A549 treated with AZD2906 at 1 μM for 4 hours (cell line): ENCODE data around the gene THAP8. TPM values are rescaled to one million over a fixed set of nuclear protein-coding genes. Genes with fewer than 3 reads are reported as not detected.

ENCODE experiments used
- total RNA-seq: library from RNA; stranded (reverse); fragments of 200-300 nt; extraction: Qiagen RNA extraction; gene quantifications from 5 replicates; pipeline ENCODE4 v1.2.3, GENCODE V29; 2022

The THAP8 gene, protein sequence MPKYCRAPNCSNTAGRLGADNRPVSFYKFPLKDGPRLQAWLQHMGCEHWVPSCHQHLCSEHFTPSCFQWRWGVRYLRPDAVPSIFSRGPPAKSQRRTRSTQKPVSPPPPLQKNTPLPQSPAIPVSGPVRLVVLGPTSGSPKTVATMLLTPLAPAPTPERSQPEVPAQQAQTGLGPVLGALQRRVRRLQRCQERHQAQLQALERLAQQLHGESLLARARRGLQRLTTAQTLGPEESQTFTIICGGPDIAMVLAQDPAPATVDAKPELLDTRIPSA
- total RNA-seq, result 5.3 to 8.4 TPM (median 7.5 TPM) in 5 replicates

DNA sequence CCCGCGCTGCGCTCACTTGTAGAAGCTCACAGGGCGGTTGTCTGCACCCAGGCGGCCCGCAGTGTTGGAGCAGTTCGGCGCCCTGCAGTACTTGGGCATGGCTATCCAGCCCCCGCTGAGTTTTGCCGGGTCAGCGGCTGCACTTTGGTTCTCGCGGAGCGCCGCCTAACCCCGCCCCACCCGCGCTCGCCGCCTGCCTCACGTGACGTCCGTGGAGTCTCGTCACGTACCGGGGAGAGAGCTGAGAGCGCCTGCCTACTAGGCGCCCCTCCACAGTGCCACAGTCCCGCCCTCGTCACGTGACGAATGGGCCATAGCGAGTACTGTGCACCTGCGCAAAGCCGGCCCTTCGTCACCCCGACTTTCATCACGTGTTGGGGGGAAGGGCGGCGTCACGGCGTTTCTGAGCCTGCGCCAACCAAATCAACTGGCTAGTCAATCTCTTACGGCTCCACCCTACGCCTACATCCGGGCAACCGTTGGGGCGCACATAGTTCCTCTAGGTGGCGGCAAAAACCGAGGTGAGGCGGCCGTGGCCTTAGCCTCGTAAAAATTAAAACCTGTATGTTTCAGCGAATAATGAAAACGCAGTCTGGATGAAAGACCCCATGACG is at the start of gene THAP8:
Gene THAP8, minus strand, starts transcription at position 167 of the 614 bp plus-strand sequence. Its CDS starts 68 bp downstream, at position 99.

DNA sequence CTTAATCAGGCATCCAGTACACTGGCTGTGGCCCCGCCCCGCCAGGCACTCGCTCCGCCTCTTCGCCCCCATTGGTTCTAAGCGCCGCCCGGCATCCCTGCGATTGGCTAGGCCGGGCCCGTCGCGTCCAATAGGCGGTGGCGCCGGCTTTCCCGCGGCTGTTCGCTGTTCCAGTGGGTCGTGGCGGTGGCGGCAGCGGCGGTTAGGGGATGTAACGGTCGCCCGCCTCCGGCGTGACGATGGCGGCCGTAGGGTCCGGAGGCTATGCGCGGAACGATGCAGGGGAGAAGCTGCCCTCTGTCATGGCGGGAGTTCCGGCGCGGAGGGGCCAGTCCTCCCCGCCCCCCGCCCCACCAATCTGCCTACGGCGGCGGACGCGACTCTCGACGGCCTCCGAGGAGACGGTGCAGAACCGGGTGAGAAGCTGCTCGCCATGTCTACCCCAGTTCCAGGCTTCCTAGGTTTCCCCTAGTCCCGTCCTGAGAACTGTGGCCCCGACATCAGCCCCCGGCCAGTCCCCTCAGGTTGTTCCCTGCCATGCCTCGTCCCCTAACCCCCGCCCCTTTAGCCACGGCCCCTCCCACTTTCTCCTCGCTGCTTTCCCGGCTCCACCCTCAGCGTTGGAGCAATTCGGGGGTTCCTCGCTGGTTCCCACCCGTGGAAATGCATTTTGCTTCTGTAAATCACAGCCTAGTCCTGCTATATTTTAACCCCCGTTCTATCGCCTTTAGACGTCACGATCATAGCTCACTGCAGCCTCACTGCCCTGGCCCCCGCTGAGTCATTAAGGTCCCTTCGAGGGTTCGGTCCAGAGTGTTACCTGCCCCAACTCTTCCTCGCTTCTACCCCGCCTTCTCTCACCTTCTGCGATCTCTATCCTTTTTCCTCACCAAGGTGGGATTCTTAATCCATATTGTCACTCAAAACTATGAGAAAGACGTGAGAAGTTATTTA is 925 bp upstream of the THAP8 start, which contains the start of gene WDR62:
Gene WDR62, plus strand, starts transcription at position 165 of the 954 bp plus-strand sequence. Its CDS starts 75 bp downstream, at position 240.

GRCh38 chr19:36032251-36033104 is 21.6 kb downstream of the THAP8 start, which contains the start of gene CLIP3:
TSS of gene CLIP3 (minus strand) at chr19:36032873. CDS start at chr19:36032357, 516 bp downstream.

GRCh38 chr19:36014012-36014924 is 39.8 kb downstream of the THAP8 start, which contains the start of gene ALKBH6:
TSS of gene ALKBH6 (minus strand) at chr19:36014213. CDS start at chr19:36013397, 816 bp downstream.

DNA sequence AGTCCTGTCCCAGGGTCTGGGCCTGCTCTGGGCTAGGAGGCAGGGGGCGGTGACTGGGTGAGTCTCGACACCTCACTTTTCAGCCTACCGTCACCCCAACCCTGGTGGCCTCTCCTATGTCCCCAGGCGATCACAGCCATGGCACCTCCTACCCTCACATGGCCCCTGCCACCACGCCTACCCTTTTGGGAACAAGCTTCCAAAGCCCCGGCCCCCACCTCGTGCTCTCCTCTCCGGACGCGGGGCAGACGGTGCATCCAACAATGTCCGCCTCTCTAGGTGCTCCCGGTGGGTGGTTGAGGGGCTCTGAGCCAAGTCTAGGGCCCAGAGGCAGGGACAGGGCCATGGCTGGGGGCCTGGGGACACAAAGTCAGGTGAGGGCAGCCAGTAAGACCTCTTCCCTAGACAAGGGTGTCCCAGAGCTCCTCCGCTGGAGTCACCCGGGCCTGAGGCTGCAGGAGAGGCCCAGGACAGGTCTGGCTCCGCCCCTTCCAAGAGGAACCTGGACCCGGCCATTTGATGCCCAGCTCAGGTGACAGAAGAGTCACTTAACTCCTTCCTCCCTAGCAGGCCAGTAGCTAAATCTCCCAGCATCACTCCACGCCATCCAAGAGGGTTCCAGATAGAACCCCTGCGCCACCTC is 45.6 kb downstream of the THAP8 start, which contains the start of gene SYNE4:
Gene SYNE4, minus strand, starts transcription at position 478 of the 643 bp plus-strand sequence. Its CDS starts 132 bp downstream, at position 346.

DNA sequence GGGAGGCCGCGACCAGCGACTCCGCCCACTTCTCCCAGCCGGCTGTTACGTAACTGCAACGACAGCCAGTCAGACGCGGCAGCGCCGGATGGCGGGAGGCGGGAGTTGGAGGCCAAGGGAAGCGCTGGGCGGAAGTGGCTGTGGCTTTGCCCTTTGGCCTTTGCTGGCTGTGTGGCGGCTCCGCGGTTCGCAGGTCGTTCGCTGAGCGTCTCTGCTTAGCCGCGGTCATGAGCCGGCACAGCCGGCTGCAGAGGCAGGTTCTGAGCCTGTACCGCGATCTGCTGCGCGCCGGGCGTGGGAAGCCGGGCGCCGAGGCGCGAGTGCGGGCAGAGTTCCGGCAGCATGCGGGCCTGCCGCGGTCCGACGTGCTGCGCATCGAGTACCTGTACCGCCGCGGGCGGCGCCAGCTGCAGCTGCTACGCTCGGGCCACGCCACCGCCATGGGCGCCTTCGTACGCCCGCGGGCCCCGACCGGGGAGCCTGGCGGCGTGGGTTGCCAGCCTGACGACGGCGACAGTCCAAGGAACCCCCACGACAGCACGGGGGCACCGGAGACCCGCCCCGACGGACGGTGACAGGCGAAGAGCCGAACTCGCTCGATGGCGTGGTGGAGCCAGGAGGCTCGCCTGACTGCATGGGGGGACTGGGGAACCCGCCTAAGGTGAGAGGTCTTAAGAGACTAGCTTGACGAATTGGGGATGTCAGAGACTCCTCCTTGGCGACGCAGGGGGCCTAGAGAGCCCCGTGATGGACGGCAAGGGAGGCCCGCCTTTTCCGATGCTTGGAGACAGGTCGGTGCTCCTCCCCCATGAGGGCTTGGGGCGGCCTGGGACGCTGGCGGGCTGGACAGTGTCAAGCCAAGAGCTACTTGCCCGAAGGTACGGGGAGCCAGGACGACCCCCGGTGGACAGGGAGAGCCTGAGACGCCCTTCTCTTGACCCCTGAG is 58.8 kb downstream of the THAP8 start, which contains the start of gene SDHAF1:
Gene SDHAF1, plus strand, starts transcription at position 141 of the 946 bp plus-strand sequence. Its CDS starts 87 bp downstream, at position 228.

Other genes with a start within 250 kb of the THAP8 start
- gene PRODH2, start 241.4 kb downstream of the THAP8 start, total RNA-seq, result 0.14 to 0.56 TPM (median 0.23 TPM) in 5 replicates
- gene NPHS1, start 201.8 kb downstream of the THAP8 start, total RNA-seq, result 0.34 to 0.71 TPM (median 0.49 TPM) in 5 replicates
- 0.39 to 0.59 TPM (median 0.44 TPM) in 5 replicates for gene KIRREL2, start 197.4 kb downstream of the THAP8 start, total RNA-seq
- gene APLP1, start 185.7 kb downstream of the THAP8 start, total RNA-seq, result 70.1 to 97.9 TPM (median 93.9 TPM) in 5 replicates
- gene NFKBID, start 153.7 kb downstream of the THAP8 start, total RNA-seq, result 4.9 to 7.5 TPM (median 5.7 TPM) in 5 replicates
- gene HCST, start 151.8 kb downstream of the THAP8 start, total RNA-seq, result 0.29 to 0.75 TPM (median 0.53 TPM) in 4 of 5 replicates, not detected in the other
- gene TYROBP, start 146.0 kb downstream of the THAP8 start, total RNA-seq, result not detected in 5 replicates
- 20.1 to 27.8 TPM (median 23.2 TPM) in 5 replicates for gene LRFN3, start 117.9 kb downstream of the THAP8 start, total RNA-seq
- gene SDHAF1, start 59.1 kb downstream of the THAP8 start, total RNA-seq, result 32.3 to 50.8 TPM (median 46.9 TPM) in 5 replicates
- gene SYNE4, start 45.5 kb downstream of the THAP8 start, total RNA-seq, result 0.04 to 0.50 TPM (median 0.25 TPM) in 5 replicates
- gene ALKBH6, start 40.1 kb downstream of the THAP8 start, total RNA-seq, result 23.0 to 25.8 TPM (median 24.4 TPM) in 5 replicates
- 0.46 to 1.3 TPM (median 0.78 TPM) in 5 replicates for gene CLIP3, start 21.4 kb downstream of the THAP8 start, total RNA-seq
- gene WDR62, start 612 bp upstream of the THAP8 start, total RNA-seq, result 21.3 to 28.1 TPM (median 25.4 TPM) in 5 replicates
- 0.19 to 0.32 TPM (median 0.29 TPM) in 4 of 5 replicates, not detected in the other for gene OVOL3, start 56.9 kb upstream of the THAP8 start, total RNA-seq
- 225 to 266 TPM (median 251 TPM) in 5 replicates for gene POLR2I, start 60.6 kb upstream of the THAP8 start, total RNA-seq
- 435 to 567 TPM (median 554 TPM) in 5 replicates for gene TBCB, start 61.2 kb upstream of the THAP8 start, total RNA-seq
- gene CAPNS1, start 85.8 kb upstream of the THAP8 start, total RNA-seq, result 1,516 to 2,255 TPM (median 2,139 TPM) in 5 replicates
- gene COX7A1, start 98.2 kb upstream of the THAP8 start, total RNA-seq, result not detected in 5 replicates
- 3.7 to 4.9 TPM (median 4.1 TPM) in 5 replicates for gene ZNF565, start 160.4 kb upstream of the THAP8 start, total RNA-seq
- 104 to 170 TPM (median 114 TPM) in 5 replicates for gene ZNF146, start 160.8 kb upstream of the THAP8 start, total RNA-seq